Measurements from ENCODE around the gene SHROOM2.

SHROOM2 gene

GRCh38 chrX:9851890-9852289 lies 65.7 kb downstream of the SHROOM2 start:
- no peak for TF ChIP-seq USF1 (IDR thresholded peaks at IDR 0.05)
- TF ChIP-seq TEAD4 (IDR thresholded peaks at IDR 0.05): peak; percentile 95
- 0 out of 2 replicates have a peak, but pooled peaks have one; percentile 27 for TF ChIP-seq MAX (IDR thresholded peaks at IDR 0.05)
- peak; percentile 75 for TF ChIP-seq TCF12 (IDR thresholded peaks at IDR 0.05; ENCODE audit: low read depth)
- TF ChIP-seq EP300 (IDR thresholded peaks at IDR 0.05; ENCODE audit: borderline replicate concordance): peak; percentile 77; the same call in 1 of the 2 replicates

DNA sequence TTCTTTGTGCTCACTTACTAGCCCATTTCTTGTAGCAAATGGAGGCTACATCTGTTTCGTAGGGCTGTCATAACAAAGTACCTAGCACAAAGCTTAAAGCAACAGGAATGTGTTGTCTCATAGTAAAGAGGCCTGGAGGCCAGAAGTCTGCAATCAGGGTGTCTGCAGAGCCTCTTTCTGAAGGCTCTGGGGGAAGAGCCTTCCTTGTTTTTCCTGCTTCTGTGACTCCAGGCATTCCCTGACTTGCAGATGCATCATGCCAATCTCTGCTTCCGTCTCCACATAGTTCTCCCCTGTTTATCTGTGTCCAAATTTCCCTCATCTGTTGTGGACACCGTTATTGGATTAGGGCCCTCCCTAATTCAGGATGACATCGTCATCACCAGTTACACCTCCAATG lies 67.1 kb downstream of the SHROOM2 start:
- no peak for TF ChIP-seq TEAD4 (IDR thresholded peaks at IDR 0.05)
- no peak for TF ChIP-seq MAX (IDR thresholded peaks at IDR 0.05)
- TF ChIP-seq YY1 (IDR thresholded peaks at IDR 0.05; ENCODE audit: low read depth): no peak
- TF ChIP-seq NFIC (IDR thresholded peaks at IDR 0.05): no peak
- no peak for TF ChIP-seq RAD21 (IDR thresholded peaks at IDR 0.05; ENCODE audit: low read depth)
- TF ChIP-seq FOXM1 (IDR thresholded peaks at IDR 0.05; ENCODE audit: borderline replicate concordance, low read depth): no peak

GRCh38 chrX:9855561-9856283 lies 69.5 kb downstream of the SHROOM2 start:
- TF ChIP-seq TAF1 (IDR thresholded peaks at IDR 0.05; ENCODE audit: low read depth): no peak
- TF ChIP-seq, protein P1, sequence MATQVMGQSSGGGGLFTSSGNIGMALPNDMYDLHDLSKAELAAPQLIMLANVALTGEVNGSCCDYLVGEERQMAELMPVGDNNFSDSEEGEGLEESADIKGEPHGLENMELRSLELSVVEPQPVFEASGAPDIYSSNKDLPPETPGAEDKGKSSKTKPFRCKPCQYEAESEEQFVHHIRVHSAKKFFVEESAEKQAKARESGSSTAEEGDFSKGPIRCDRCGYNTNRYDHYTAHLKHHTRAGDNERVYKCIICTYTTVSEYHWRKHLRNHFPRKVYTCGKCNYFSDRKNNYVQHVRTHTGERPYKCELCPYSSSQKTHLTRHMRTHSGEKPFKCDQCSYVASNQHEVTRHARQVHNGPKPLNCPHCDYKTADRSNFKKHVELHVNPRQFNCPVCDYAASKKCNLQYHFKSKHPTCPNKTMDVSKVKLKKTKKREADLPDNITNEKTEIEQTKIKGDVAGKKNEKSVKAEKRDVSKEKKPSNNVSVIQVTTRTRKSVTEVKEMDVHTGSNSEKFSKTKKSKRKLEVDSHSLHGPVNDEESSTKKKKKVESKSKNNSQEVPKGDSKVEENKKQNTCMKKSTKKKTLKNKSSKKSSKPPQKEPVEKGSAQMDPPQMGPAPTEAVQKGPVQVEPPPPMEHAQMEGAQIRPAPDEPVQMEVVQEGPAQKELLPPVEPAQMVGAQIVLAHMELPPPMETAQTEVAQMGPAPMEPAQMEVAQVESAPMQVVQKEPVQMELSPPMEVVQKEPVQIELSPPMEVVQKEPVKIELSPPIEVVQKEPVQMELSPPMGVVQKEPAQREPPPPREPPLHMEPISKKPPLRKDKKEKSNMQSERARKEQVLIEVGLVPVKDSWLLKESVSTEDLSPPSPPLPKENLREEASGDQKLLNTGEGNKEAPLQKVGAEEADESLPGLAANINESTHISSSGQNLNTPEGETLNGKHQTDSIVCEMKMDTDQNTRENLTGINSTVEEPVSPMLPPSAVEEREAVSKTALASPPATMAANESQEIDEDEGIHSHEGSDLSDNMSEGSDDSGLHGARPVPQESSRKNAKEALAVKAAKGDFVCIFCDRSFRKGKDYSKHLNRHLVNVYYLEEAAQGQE (IDR thresholded peaks at IDR 0.05; ENCODE audit: low read depth): no peak
- TF ChIP-seq NFIC (IDR thresholded peaks at IDR 0.05): no peak
- no peak for TF ChIP-seq RAD21 (IDR thresholded peaks at IDR 0.05; ENCODE audit: low read depth)
- TF ChIP-seq TCF12 (IDR thresholded peaks at IDR 0.05; ENCODE audit: low read depth): no peak
- no peak for TF ChIP-seq ZBTB7A (IDR thresholded peaks at IDR 0.05; ENCODE audit: low read depth)
- TF ChIP-seq EGR1 (IDR thresholded peaks at IDR 0.05): no peak
- no peak for TF ChIP-seq FOXM1 (IDR thresholded peaks at IDR 0.05; ENCODE audit: borderline replicate concordance, low read depth)
- no peak for TF ChIP-seq MAX (IDR thresholded peaks at IDR 0.05)
- no peak for TF ChIP-seq EP300 (IDR thresholded peaks at IDR 0.05; ENCODE audit: borderline replicate concordance)
- TF ChIP-seq USF1 (IDR thresholded peaks at IDR 0.05): no peak
- no peak for TF ChIP-seq CREB1 (IDR thresholded peaks at IDR 0.05; ENCODE audit: low read depth)
- no peak for TF ChIP-seq YY1 (IDR thresholded peaks at IDR 0.05; ENCODE audit: low read depth)
- no peak for TF ChIP-seq TEAD4 (IDR thresholded peaks at IDR 0.05)
- no peak for TF ChIP-seq CEBPB (IDR thresholded peaks at IDR 0.05)

GRCh38 chrX:9856588-9856987 lies 70.4 kb downstream of the SHROOM2 start:
- TF ChIP-seq NFIC (IDR thresholded peaks at IDR 0.05) (no peak), EP300 (IDR thresholded peaks at IDR 0.05; ENCODE audit: borderline replicate concordance) (no peak), TCF12 (IDR thresholded peaks at IDR 0.05; ENCODE audit: low read depth) (no peak), RAD21 (IDR thresholded peaks at IDR 0.05; ENCODE audit: low read depth) (no peak), CEBPB (IDR thresholded peaks at IDR 0.05) (no peak), FOXM1 (IDR thresholded peaks at IDR 0.05; ENCODE audit: borderline replicate concordance, low read depth) (no peak), USF1 (IDR thresholded peaks at IDR 0.05) (no peak), TAF1 (IDR thresholded peaks at IDR 0.05; ENCODE audit: low read depth) (no peak), EGR1 (IDR thresholded peaks at IDR 0.05) (no peak), ZBTB7A (IDR thresholded peaks at IDR 0.05; ENCODE audit: low read depth) (no peak), TEAD4 (IDR thresholded peaks at IDR 0.05) (no peak), MAX (IDR thresholded peaks at IDR 0.05) (no peak), CREB1 (IDR thresholded peaks at IDR 0.05; ENCODE audit: low read depth) (no peak), YY1 (IDR thresholded peaks at IDR 0.05; ENCODE audit: low read depth) (no peak)
- TF ChIP-seq, protein P1 (IDR thresholded peaks at IDR 0.05; ENCODE audit: low read depth): no peak
